Fibroblast of pulmonary artery (primary cell): ENCODE measurements around the gene ALDH3B2.

Experiments
- DNase-seq: peaks from one replicate; pipeline ENCODE4 v3.0.0-alpha.2; 2010; ENCODE audit warnings: low read depth
- H3K4me3 ChIP-seq: replicated peaks from 2 replicates; pipeline ENCODE4 v1.5.1; 2011; ENCODE audit warnings: low read depth, mild to moderate bottlenecking, control low read depth, low read length, moderate library complexity
- TF ChIP-seq, protein P1 (sequence below): IDR thresholded peaks from 2 replicates; pipeline ENCODE4 v1.5.1; 2011; ENCODE audit warnings: mild to moderate bottlenecking, control low read depth, low read length, inconsistent platforms; ENCODE audit errors: missing control alignments

The ALDH3B2 gene

GRCh38 chr11:67654225-67654624 is 20.2 kb downstream of the ALDH3B2 start:
- TF ChIP-seq, protein P1, sequence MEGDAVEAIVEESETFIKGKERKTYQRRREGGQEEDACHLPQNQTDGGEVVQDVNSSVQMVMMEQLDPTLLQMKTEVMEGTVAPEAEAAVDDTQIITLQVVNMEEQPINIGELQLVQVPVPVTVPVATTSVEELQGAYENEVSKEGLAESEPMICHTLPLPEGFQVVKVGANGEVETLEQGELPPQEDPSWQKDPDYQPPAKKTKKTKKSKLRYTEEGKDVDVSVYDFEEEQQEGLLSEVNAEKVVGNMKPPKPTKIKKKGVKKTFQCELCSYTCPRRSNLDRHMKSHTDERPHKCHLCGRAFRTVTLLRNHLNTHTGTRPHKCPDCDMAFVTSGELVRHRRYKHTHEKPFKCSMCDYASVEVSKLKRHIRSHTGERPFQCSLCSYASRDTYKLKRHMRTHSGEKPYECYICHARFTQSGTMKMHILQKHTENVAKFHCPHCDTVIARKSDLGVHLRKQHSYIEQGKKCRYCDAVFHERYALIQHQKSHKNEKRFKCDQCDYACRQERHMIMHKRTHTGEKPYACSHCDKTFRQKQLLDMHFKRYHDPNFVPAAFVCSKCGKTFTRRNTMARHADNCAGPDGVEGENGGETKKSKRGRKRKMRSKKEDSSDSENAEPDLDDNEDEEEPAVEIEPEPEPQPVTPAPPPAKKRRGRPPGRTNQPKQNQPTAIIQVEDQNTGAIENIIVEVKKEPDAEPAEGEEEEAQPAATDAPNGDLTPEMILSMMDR, result no peak
- no peak overlapping the region for H3K4me3 ChIP-seq
- no peak for DNase-seq

GRCh38 chr11:67652965-67653845 is 21.2 kb downstream of the ALDH3B2 start:
- TF ChIP-seq, protein P1, result no peak
- no peak overlapping the region for H3K4me3 ChIP-seq
- no peak for DNase-seq

DNA sequence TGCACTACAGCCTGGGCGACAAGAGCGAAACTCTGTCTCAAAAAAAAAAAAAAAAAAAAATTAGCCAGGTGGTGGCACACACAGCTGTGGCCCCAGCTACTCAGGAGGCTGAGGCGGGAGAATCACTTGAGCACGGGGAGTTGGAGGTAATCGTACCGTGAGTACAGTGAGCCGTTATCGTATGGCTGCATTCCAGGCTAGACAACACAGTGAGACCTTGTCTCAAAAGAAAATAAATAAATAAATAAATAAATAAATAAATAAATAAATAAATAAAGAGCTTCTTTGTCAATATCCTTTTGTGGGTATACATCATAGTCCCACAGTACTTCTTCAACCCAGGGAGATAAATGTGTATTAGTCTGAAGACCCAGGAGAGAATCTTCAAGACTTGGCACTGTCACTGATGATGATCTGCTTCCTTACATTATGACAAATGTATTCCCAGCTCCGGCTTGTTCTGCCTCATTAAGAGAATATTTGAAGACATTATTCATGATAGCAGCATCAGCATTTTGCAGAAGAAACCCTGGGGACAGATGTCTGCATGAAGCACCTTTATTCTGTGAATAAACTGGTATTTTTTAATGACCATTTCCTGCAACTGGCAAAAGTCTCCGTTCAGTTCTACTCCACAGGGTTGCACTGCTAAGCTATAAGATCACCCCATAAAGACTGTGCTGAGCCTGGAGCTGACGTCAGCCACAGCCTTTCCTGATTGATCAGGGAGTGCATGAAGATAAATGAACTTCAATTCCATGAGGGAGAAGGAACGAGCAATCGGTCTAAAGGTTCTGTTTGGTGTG is 22.2 kb downstream of the ALDH3B2 start:
- TF ChIP-seq, protein P1, result no peak
- H3K4me3 ChIP-seq, result no peak overlapping the region
- no peak for DNase-seq

DNA sequence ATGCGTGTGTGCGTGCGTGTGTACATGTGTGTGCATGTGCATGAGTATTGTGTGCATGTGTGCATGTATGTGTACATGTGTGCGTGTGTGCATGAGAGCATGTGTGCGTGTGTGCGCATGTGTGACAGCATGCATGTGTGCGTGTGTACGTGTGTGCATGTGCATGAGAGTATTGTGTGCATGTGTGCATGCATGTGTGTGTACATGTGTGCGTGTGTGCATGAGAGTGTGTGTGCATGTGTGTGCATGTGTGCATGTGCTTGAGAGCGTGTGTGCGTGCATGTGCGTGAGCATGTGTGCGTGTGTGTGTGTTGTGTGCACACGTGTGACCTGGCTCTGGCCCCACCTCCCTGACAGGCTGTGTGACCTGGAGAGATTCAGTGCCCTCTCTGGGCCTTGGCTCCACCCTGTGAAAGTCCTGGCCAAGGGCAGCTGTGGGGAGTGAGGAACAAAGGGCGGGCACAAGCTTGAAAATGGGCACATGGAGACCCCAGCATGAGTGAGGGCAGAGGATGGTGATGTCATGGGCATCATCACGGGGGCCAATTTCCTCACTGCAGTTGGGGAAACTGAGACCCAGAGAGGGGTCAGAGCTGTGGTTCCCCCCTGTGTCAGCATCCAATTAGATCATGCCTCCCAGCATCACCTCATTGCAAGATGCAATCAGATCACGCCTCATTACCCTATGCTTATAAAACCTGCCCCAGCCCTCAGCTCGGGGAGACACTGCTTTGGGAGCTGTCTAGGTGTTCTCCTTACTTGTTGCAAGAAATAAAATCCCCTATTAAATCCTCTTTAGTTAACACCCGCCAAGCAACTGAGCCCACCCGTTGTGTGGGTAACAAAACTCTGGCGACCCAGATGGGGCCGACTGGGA is 24.6 kb downstream of the ALDH3B2 start:
- TF ChIP-seq, protein P1, result no peak
- H3K4me3 ChIP-seq, result no peak overlapping the region
- no peak for DNase-seq

- DNase-seq, result no peak
- TF ChIP-seq, protein P1, result no peak
- H3K4me3 ChIP-seq, result no peak overlapping the region
Observed at GRCh38 chr11:67648796-67649613, 25.4 kb downstream of the ALDH3B2 start.
